PC-9 (cell line): Measurements from ENCODE around the gene ZFR. TPM values are rescaled to one million over a fixed set of nuclear protein-coding genes. Genes with fewer than 3 reads are reported as not detected.

Experiments
- BruUV-seq: library from RNA; stranded (reverse); fragments of 400-500 nt; replicated peaks from 2 replicates; lab custom pipeline; 2021; lab: Mats Ljungman, UMichigan
- CTCF ChIA-PET: fragments of 300-600 bp; sonication (Branson Sonifier 250); formaldehyde crosslinking; loops from one replicate; lab custom pipeline; 2022; ENCODE audit warnings: antibody characterized with exemption; lab: Charles Lee
- POLR2A ChIA-PET: fragments of 300-600 bp; sonication (Branson Sonifier 250); formaldehyde crosslinking; loops from one replicate; lab custom pipeline; 2022; ENCODE audit warnings: antibody characterized with exemption; ENCODE audit not compliant: unreplicated experiment; lab: Charles Lee
- DNase-seq, 2 experiments: peaks; one replicate each; pipeline versions ENCODE4 v3.0.0 to v3.0.0-alpha.2; 2015 to 2022; ENCODE audit warnings: mixed read lengths in 1 of 2
- H2AFZ ChIP-seq: fragments of 200-600 bp; sonication (generic); 2 replicates; pipeline ENCODE4 v1.8.1; 2017; ENCODE audit warnings: antibody characterized with exemption
- H3F3A ChIP-seq: fragments of 200-600 bp; sonication (generic); 2 replicates; pipeline ENCODE4 v1.8.1; 2017; ENCODE audit warnings: antibody characterized with exemption, mild to moderate bottlenecking, low read depth; ENCODE audit not compliant: insufficient read depth
- H3K27ac ChIP-seq: fragments of 200-600 bp; sonication (generic); 2 replicates; pipeline ENCODE4 v1.6.1; 2016; ENCODE audit warnings: mixed run types
- H3K27me3 ChIP-seq: fragments of 200-600 bp; sonication (generic); 2 replicates; pipeline ENCODE4 v1.6.1; 2016; ENCODE audit warnings: low read depth, mixed run types; ENCODE audit not compliant: insufficient read depth
- H3K36me3 ChIP-seq: fragments of 200-600 bp; sonication (generic); 2 replicates; pipeline ENCODE4 v1.6.1; 2016; ENCODE audit warnings: low read depth, mixed run types
- H3K4me1 ChIP-seq: fragments of 200-600 bp; sonication (generic); replicated peaks from 2 replicates; pipeline ENCODE4 v1.6.1; 2016; ENCODE audit warnings: mixed run types; ENCODE audit not compliant: insufficient read depth
- H3K4me2 ChIP-seq: fragments of 200-600 bp; sonication (generic); 2 replicates; pipeline ENCODE4 v1.6.1; 2017; ENCODE audit warnings: mixed run types
- H3K4me3 ChIP-seq: fragments of 200-600 bp; sonication (generic); 2 replicates; pipeline ENCODE4 v1.6.1; 2016; ENCODE audit warnings: mixed run types
- H3K79me2 ChIP-seq: fragments of 200-600 bp; sonication (generic); 2 replicates; pipeline ENCODE4 v1.6.1; 2017; ENCODE audit warnings: low read depth, mixed run types
- H3K9me2 ChIP-seq: fragments of 200-600 bp; sonication (generic); 2 replicates; pipeline ENCODE4 v1.8.1; 2017; ENCODE audit warnings: mild to moderate bottlenecking; ENCODE audit not compliant: insufficient read depth
- H3K9me3 ChIP-seq: fragments of 200-600 bp; sonication (generic); 2 replicates; pipeline ENCODE4 v1.8.1; 2016; ENCODE audit warnings: low read depth; ENCODE audit not compliant: insufficient read depth
- H4K20me1 ChIP-seq: fragments of 200-600 bp; sonication (generic); 2 replicates; pipeline ENCODE4 v1.8.1; 2017; ENCODE audit not compliant: insufficient read depth
- CTCF ChIP-seq: fragments of 200-600 bp; sonication (generic); conservative IDR thresholded peaks from 2 replicates; pipeline ENCODE4 v1.6.1; 2017; ENCODE audit warnings: mixed run types, antibody characterized with exemption, mild to moderate bottlenecking, moderate library complexity
- EZH2 ChIP-seq: fragments of 200-600 bp; sonication (generic); IDR thresholded peaks from 2 replicates; pipeline ENCODE4 v1.8.0; 2017; ENCODE audit warnings: antibody characterized with exemption, low read depth
- intact Hi-C: fragments of 100-400 bp; cut with micrococcal nuclease; formaldehyde crosslinking; loops from one replicate; pipeline ENCODE4 v1.10.0; 2022; ENCODE audit not compliant: unreplicated experiment
- total RNA-seq: library from RNA; stranded (reverse); gene quantifications from 2 replicates; pipeline ENCODE4 v1.2.3, GENCODE V29; 2021

ZFR gene
- total RNA-seq, 1 experiment from 2014 or later: 69.2 TPM

GRCh38 chr5:32421075-32421474 lies 23.5 kb downstream of the ZFR start:
- Histone ChIP-seq H3K4me2 (no peak overlapping the region), H4K20me1 (peaks cover 83% of the 10 kb centered on the region), H3K27me3 (no peaks in the 10 kb centered on the region), H3K9me2 (no peaks in the 10 kb centered on the region), H3K79me2 (peaks cover 75% of the 10 kb centered on the region), H3K36me3 (peaks cover 35% of the 10 kb centered on the region), H3K9me3 (0 out of 2 replicates have a peak, but pooled peaks cover under 1% of the 10 kb centered on the region), H3K4me3 (no peak overlapping the region), H3K4me1 (no peaks in the 10 kb centered on the region), H3F3A (peaks cover under 1% of the 10 kb centered on the region; the same call in 1 of the 2 replicates), H2AFZ (no peak overlapping the region), H3K27ac (no peak overlapping the region)
- intact Hi-C loops: no loop called here
- ChIA-PET POLR2A (interaction anchor here (0.6 kb wide), 1 partner anchor 48 kb away, joined by 5 read pairs; no protein-coding TSS in a partner anchor), CTCF (no interaction called here)
- no TSS peak for BruUV-seq
- TF ChIP-seq EZH2 (no peak), CTCF (no peak)
- DNase-seq: no peak

- no peak overlapping the region for H3K4me2 ChIP-seq
- no peaks in the 10 kb centered on the region for H3K4me1 ChIP-seq
- ChIA-PET CTCF (interaction anchor here (0.5 kb wide), 1 partner anchor 249 kb away, joined by 7 read pairs; no protein-coding TSS in a partner anchor), POLR2A (interaction anchor here (0.6 kb wide), 1 partner anchor 48 kb away, joined by 5 read pairs; no protein-coding TSS in a partner anchor)
- H3K79me2 ChIP-seq: peaks cover 69% of the 10 kb centered on the region
- TF ChIP-seq CTCF (no peak), EZH2 (no peak)
- no peaks in the 10 kb centered on the region; the same call in 1 of the 2 replicates for H3F3A ChIP-seq
- H2AFZ ChIP-seq: no peak overlapping the region
- intact Hi-C loops: no loop called here
- H3K27me3 ChIP-seq: no peaks in the 10 kb centered on the region
- no peak overlapping the region for H3K4me3 ChIP-seq
- H3K9me2 ChIP-seq: no peaks in the 10 kb centered on the region
- H3K9me3 ChIP-seq: no peaks in the 10 kb centered on the region
- H3K27ac ChIP-seq: no peak overlapping the region
- no TSS peak for BruUV-seq
- DNase-seq: no peak
- peaks cover 35% of the 10 kb centered on the region for H3K36me3 ChIP-seq
- peaks cover 83% of the 10 kb centered on the region for H4K20me1 ChIP-seq
These were observed 24.0 kb downstream of the ZFR start for GRCh38 chr5:32420506-32420905.

GRCh38 chr5:32419791-32420190 lies 24.7 kb downstream of the ZFR start:
- no peak for DNase-seq
- H3K9me2 ChIP-seq: no peaks in the 10 kb centered on the region
- no peak overlapping the region for H3K4me2 ChIP-seq
- no peaks in the 10 kb centered on the region for H3K4me1 ChIP-seq
- H3K27me3 ChIP-seq: no peaks in the 10 kb centered on the region
- ChIA-PET CTCF (interaction anchor here (0.5 kb wide), 1 partner anchor 248 kb away, joined by 7 read pairs; no protein-coding TSS in a partner anchor), POLR2A (no interaction called here)
- peaks cover 2% of the 10 kb centered on the region; the same call in 1 of the 2 replicates for H3F3A ChIP-seq
- H3K79me2 ChIP-seq: peaks cover 65% of the 10 kb centered on the region
- H3K9me3 ChIP-seq: no peaks in the 10 kb centered on the region
- no peak overlapping the region for H3K27ac ChIP-seq
- peaks cover 77% of the 10 kb centered on the region for H4K20me1 ChIP-seq
- TF ChIP-seq EZH2 (no peak), CTCF (no peak)
- intact Hi-C loops: loop anchor here (5.0 to 10.0 kb wide), 2 partner anchors 37 to 175 kb away; no protein-coding TSS in a partner anchor
- BruUV-seq: no TSS peak
- no peak overlapping the region for H2AFZ ChIP-seq
- H3K4me3 ChIP-seq: no peak overlapping the region
- peaks cover 41% of the 10 kb centered on the region for H3K36me3 ChIP-seq
